K562 (cell line): ENCODE data around the gene ALK. TPM values are rescaled to one million over a fixed set of nuclear protein-coding genes. Genes with fewer than 3 reads are reported as not detected.

ENCODE experiments used
- ATAC-seq: fragments of 200-7000 bp; cut with Tn5 transposase; 3 replicates; pipeline ENCODE4 v1.9.1; 2020; ENCODE audit warnings: moderate library complexity
- BruUV-seq: library from RNA; stranded (reverse); fragments of 400-500 nt; replicated peaks from 2 replicates; lab custom pipeline; 2021; lab: Mats Ljungman, UMichigan
- CTCF ChIA-PET: fragments of 300-600 bp; formaldehyde crosslinking; extraction: SDS; loops from one replicate; lab custom pipeline; 2021; ENCODE audit warnings: low intra/inter-chr PET ratio; lab: Yijun Ruan, JAX
- POLR2A ChIA-PET: fragments of 300-600, 350-650 bp; sonication (Branson Sonifier 250); formaldehyde crosslinking; extraction: SDS; loops from one replicate; lab custom pipeline; 2021; ENCODE audit warnings: antibody characterized with exemption, inconsistent platforms; lab: Yijun Ruan, JAX
- DNase-seq, 4 experiments: peaks; one replicate each; pipeline versions ENCODE4 v3.0.0 to v3.0.0-alpha.2; 2011 to 2018; ENCODE audit warnings: low spot score in 3 of 4, mixed read lengths in 3 of 4; ENCODE audit errors: extremely low read depth in 1 of 4
- FAIRE-seq: peaks from 2 replicates; lab custom pipeline; 2011; peaks lifted over from hg19 to GRCh38; lab: Jason Lieb, UNC
- H2AFZ ChIP-seq: 2 replicates; pipeline ENCODE4 v1.6.0; 2011; ENCODE audit warnings: low read depth, low read length, control low read depth, inconsistent platforms
- H3K27ac ChIP-seq: fragments of 200-600 bp; 3 replicates; pipeline ENCODE4 v1.8.0; 2011; ENCODE audit warnings: low read depth, mild to moderate bottlenecking, control low read depth, inconsistent platforms, low read length, moderate library complexity, mixed read lengths; ENCODE audit errors: extremely low read depth
- H3K27me3 ChIP-seq, 2 experiments: fragments of 300-600 bp in 1 of 2; 2 replicates in 1 of 2; 3 replicates in 1 of 2; pipeline versions ENCODE4 v1.6.0 to v1.8.0; 2011; ENCODE audit warnings: inconsistent platforms in 2 of 2, low read length in 2 of 2, mild to moderate bottlenecking in 1 of 2, mixed read lengths in 1 of 2, moderate library complexity in 1 of 2; ENCODE audit not compliant: control insufficient read depth in 2 of 2, insufficient read depth in 2 of 2
- H3K36me3 ChIP-seq: fragments of 300-600 bp; 3 replicates; pipeline ENCODE4 v1.8.0; 2011; ENCODE audit warnings: mild to moderate bottlenecking, low read length, inconsistent platforms; ENCODE audit not compliant: control insufficient read depth, insufficient read depth
- H3K4me1 ChIP-seq, 2 experiments: fragments of 200-600 bp in 1 of 2; replicated peaks in 1 of 2; 2 replicates in 1 of 2; 3 replicates in 1 of 2; pipeline versions ENCODE4 v1.5.1 to v1.8.0; 2011; ENCODE audit warnings: inconsistent platforms in 2 of 2, low read length in 2 of 2, mild to moderate bottlenecking in 1 of 2, mixed read lengths in 1 of 2, moderate library complexity in 1 of 2; ENCODE audit not compliant: control insufficient read depth in 2 of 2, insufficient read depth in 2 of 2
- H3K4me2 ChIP-seq: 2 replicates; pipeline ENCODE4 v1.6.1; 2011; ENCODE audit warnings: low read length, control low read depth, inconsistent platforms, mixed read lengths; ENCODE audit not compliant: insufficient read depth
- H3K4me3 ChIP-seq: fragments of 200-600 bp; sonication (generic), shearing (Covaris generic); 2 replicates; pipeline ENCODE4 v1.5.1; 2016; ENCODE audit warnings: control low read depth, inconsistent platforms
- H3K79me2 ChIP-seq: fragments of 200-600 bp; 3 replicates; pipeline ENCODE4 v1.8.0; 2011; ENCODE audit warnings: low read length, inconsistent platforms; ENCODE audit not compliant: control insufficient read depth, insufficient read depth
- H3K9ac ChIP-seq, 2 experiments: 2 replicates each; pipeline versions ENCODE4 v1.6.0 to v1.6.1; 2011; ENCODE audit warnings: low read depth in 2 of 2, low read length in 2 of 2, control low read depth in 1 of 2, inconsistent platforms in 1 of 2, mild to moderate bottlenecking in 1 of 2, mixed read lengths in 1 of 2; ENCODE audit not compliant: insufficient read depth in 1 of 2
- H3K9me1 ChIP-seq: one replicate; pipeline ENCODE4 v1.6.0; 2011; ENCODE audit warnings: inconsistent platforms, mild to moderate bottlenecking, low read length, moderate library complexity; ENCODE audit not compliant: control insufficient read depth, insufficient read depth
- H3K9me3 ChIP-seq: replicated peaks from 2 replicates; pipeline ENCODE4 v1.5.1; 2011; ENCODE audit warnings: low read depth, low read length, inconsistent platforms; ENCODE audit not compliant: control insufficient read depth, insufficient read depth
- H4K20me1 ChIP-seq: replicated peaks from 2 replicates; pipeline ENCODE4 v1.6.1; 2011; ENCODE audit warnings: low read length, inconsistent platforms, mixed read lengths; ENCODE audit not compliant: control insufficient read depth, insufficient read depth
- FOXJ2 ChIP-seq: fragments of 200-800 bp; sonication (Bioruptor generic); IDR thresholded peaks from 2 replicates; pipeline ENCODE4 v1.6.1; 2016; ENCODE audit warnings: missing genetic modification characterization, missing compliant biosample characterization
- HMG20A ChIP-seq: fragments of 450-650 bp; formaldehyde crosslinking; conservative IDR thresholded peaks from 2 replicates; pipeline ENCODE4 v1.4.0; 2020; ENCODE audit warnings: mild to moderate bottlenecking, mixed read lengths
- PRPF4 ChIP-seq: fragments of 200-400 bp; formaldehyde crosslinking; IDR thresholded peaks from one replicate; pipeline ENCODE4 v1.6.1; 2017; ENCODE audit warnings: low read length, low read depth, mild to moderate bottlenecking; ENCODE audit not compliant: insufficient read depth, poor library complexity, severe bottlenecking
- RCOR1 ChIP-seq, 2 experiments: IDR thresholded peaks; 2 replicates each; pipeline ENCODE4 v1.6.1; 2012; ENCODE audit warnings: low read depth in 2 of 2, low read length in 2 of 2, borderline replicate concordance in 1 of 2, improper control_type of control experiment in 1 of 2
- SUPT5H ChIP-seq: fragments of 450-650 bp; IDR thresholded peaks from 2 replicates; pipeline ENCODE4 v1.6.1; 2016
- THRB ChIP-seq: fragments of 450-650 bp; formaldehyde crosslinking; conservative IDR thresholded peaks from 2 replicates; pipeline ENCODE4 v1.4.0; 2022; ENCODE audit warnings: mild to moderate bottlenecking, missing genetic modification characterization
- ZFX ChIP-seq: sonication (generic); formaldehyde crosslinking; IDR thresholded peaks from 2 replicates; pipeline ENCODE4 v1.8.0; 2022; ENCODE audit warnings: mild to moderate bottlenecking, missing genetic modification reagents, moderate library complexity
- ZNF644 ChIP-seq: fragments of 200-800 bp; sonication (Bioruptor generic); IDR thresholded peaks from 2 replicates; pipeline ENCODE4 v1.6.1; 2016; ENCODE audit warnings: low read depth, missing genetic modification characterization, missing compliant biosample characterization
- WGBS: fragments of 100-300 bp; shearing (Covaris generic); methylation state at CpG from one replicate; pipeline ENCODE4 v1.1.6; 2016; ENCODE audit warnings: low coverage, mixed read lengths; ENCODE audit not compliant: insufficient coverage; ENCODE audit errors: missing lambda C conversion rate; 5-methylcytosine and 5-hydroxymethylcytosine counted together
- in situ Hi-C: fragments of 300-500 bp; cut with MboI; formaldehyde crosslinking; loops from 4 replicates; pipeline ENCODE4 v1.15.0; 2018; ENCODE audit warnings: inconsistent platforms, mixed read lengths
- intact Hi-C: fragments of 100-400 bp; cut with micrococcal nuclease; formaldehyde crosslinking; loops from 2 replicates; pipeline ENCODE4 v1.14.2; 2022
- polyA plus RNA-seq, 8 experiments: library from polyadenylated mRNA; depleted of rRNA in 4 of 8; stranded (reverse) in 5 of 8; unstranded in 3 of 8; fragments of >200 nt; fragmentation: Nextera tagmentation in 2 of 8; fragmentation: Illumina TruSeq in 1 of 8; extraction: Ambion mirVana in 2 of 8; extraction: Trizol in 1 of 8; gene quantifications; 2 replicates each; pipeline versions ENCODE4 v1.2.1 to v1.2.3, GENCODE V29; 2011 to 2014; ENCODE audit warnings: inconsistent platforms in 1 of 8, missing spikeins in 1 of 8
- total RNA-seq, 7 experiments: library from RNA; depleted of rRNA in 6 of 7; stranded (reverse); fragments of >200 nt in 6 of 7; fragmentation: Illumina TruSeq in 2 of 7; extraction: Trizol in 2 of 7; gene quantifications; 2 replicates each; pipeline versions ENCODE4 v1.2.1 to v1.2.3, GENCODE V29; 2011 to 2021; ENCODE audit warnings: low replicate concordance in 1 of 7

Gene ALK
- total and polyA plus RNA-seq, 9 of the 15 experiments (the other 6 are each of a cell fraction or from before 2014, with no cell fraction given) = not detected

- Histone ChIP-seq H4K20me1 (no peaks in the 10 kb centered on the region; the same call in 1 of the 2 replicates), H2AFZ (no peak overlapping the region)
- TF ChIP-seq PRPF4 = no peak
- TF ChIP-seq RCOR1 (IDR thresholded peaks at IDR 0.05; ENCODE audit: borderline replicate concordance in 1 of 2, low read depth in 2 of 2, low read length in 2 of 2) = no peak
- no peak for TF ChIP-seq FOXJ2 (tag)
- no peak for TF ChIP-seq SUPT5H
- no peak for TF ChIP-seq ZNF644 (tag)
- TF ChIP-seq HMG20A (CRISPR knock-in tag) = no peak
- no peak for TF ChIP-seq ZFX (CRISPR knock-in tag)
- no peak for TF ChIP-seq THRB (CRISPR knock-in tag)
- TF ChIP-seq, all 486 proteins: peak for 0
- H3K9me1 ChIP-seq = no peaks in the 10 kb centered on the region
- ChIA-PET POLR2A (no interaction called here), CTCF (interaction anchor here (0.6 kb wide), 1 partner anchor 413 kb away, joined by 8 read pairs; no protein-coding TSS in a partner anchor)
- H3K4me1 ChIP-seq = no peaks in the 10 kb centered on the region
- WGBS = 0% methylated on average over 7 of the region's 7 CpGs
- H3K4me2 ChIP-seq = no peak overlapping the region
- no peak overlapping the region for H3K9ac ChIP-seq
- FAIRE-seq (no peak), DNase-seq (no peak), ATAC-seq (no peak)
- intact Hi-C loops = no loop called here
- no peaks in the 10 kb centered on the region for H3K9me3 ChIP-seq
- in situ Hi-C loops = no loop called here
- no peaks in the 10 kb centered on the region for H3K36me3 ChIP-seq
- no peak overlapping the region for H3K27ac ChIP-seq
- no TSS peak for BruUV-seq
- H3K79me2 ChIP-seq = no peaks in the 10 kb centered on the region
- H3K4me3 ChIP-seq = no peak overlapping the region
- peaks cover 0 to 8% of the 10 kb centered on the region in 2 experiments; a peak in 2 of 5 replicates for H3K27me3 ChIP-seq
These were observed 531.7 kb downstream of the ALK start for GRCh38 chr2:29389686-29390085.
